Measurements from ENCODE around the gene TAS1R1.

The TAS1R1 gene

DNA sequence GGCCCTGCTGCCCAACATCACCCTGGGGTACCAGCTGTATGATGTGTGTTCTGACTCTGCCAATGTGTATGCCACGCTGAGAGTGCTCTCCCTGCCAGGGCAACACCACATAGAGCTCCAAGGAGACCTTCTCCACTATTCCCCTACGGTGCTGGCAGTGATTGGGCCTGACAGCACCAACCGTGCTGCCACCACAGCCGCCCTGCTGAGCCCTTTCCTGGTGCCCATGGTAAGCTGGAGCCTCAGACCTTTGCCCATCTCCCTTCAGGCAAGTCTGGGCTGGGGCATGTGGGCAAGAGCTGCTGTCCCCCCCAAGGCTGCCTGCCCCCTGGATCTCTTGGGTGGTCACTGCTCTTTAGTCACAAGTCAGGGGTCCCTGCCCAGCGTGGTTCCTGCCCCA lies 15.9 kb downstream of the TAS1R1 start:
- no peak for DNase-seq
- H3K4me3 ChIP-seq (ENCODE audit: insufficient read depth, low read depth, low read length, poor library complexity, severe bottlenecking), result no peak overlapping the region
- H3K27ac ChIP-seq (ENCODE audit: insufficient read depth, low read length, poor library complexity, severe bottlenecking), result no peak overlapping the region
- no peaks in the 10 kb centered on the region for H3K9me3 ChIP-seq (ENCODE audit: control insufficient read depth, low read length)
- no peaks in the 10 kb centered on the region for H3K27me3 ChIP-seq (replicated peaks; ENCODE audit: control insufficient read depth, insufficient read depth, low read length, poor library complexity, severe bottlenecking)
- no peaks in the 10 kb centered on the region for H3K4me1 ChIP-seq (ENCODE audit: control insufficient read depth, insufficient read depth, low read length, poor library complexity, severe bottlenecking)
- H3K36me3 ChIP-seq (ENCODE audit: control insufficient read depth, insufficient read depth, low read length), result no peaks in the 10 kb centered on the region

DNA sequence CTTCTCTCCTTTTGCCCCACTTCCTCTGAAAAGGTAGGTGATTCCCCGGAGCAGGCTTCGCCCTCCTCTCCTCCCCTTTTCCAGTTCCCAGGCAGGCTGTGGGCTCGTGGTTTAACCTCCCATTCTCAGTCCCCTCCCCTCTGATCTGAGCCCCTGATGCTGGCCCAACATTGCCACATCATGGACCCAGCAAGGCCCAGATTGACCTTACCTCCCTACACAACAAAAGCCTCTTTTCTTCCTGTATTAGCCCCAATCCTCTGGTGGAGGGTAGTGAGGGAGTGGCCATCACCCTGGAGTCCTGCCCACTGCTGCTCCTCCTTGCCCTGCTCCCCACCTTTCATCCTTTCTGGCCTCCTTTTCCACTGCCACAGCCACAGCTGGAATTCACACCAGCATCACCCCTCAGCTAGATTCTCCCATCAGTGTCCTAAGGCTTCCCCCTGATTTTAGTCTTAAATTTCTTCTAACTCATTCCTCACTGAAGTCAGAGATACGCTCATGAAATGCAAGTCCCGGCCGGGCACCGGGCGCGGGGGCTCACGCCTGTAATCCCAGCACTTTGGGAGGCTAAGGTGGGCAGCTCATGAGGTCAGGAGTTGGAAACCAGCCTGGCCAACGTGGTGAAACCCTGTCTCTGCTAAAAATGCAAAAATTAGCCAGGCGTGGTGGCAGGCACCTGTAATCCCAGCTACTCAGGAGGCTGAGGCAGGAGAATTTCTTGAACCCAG lies 17.7 kb downstream of the TAS1R1 start:
- Histone ChIP-seq H3K4me1 (ENCODE audit: control insufficient read depth, insufficient read depth, low read length, poor library complexity, severe bottlenecking) (no peaks in the 10 kb centered on the region), H3K27ac (ENCODE audit: insufficient read depth, low read length, poor library complexity, severe bottlenecking) (no peak overlapping the region), H3K9me3 (ENCODE audit: control insufficient read depth, low read length) (no peaks in the 10 kb centered on the region), H3K36me3 (ENCODE audit: control insufficient read depth, insufficient read depth, low read length) (no peaks in the 10 kb centered on the region), H3K4me3 (ENCODE audit: insufficient read depth, low read depth, low read length, poor library complexity, severe bottlenecking) (no peak overlapping the region), H3K27me3 (replicated peaks; ENCODE audit: control insufficient read depth, insufficient read depth, low read length, poor library complexity, severe bottlenecking) (no peaks in the 10 kb centered on the region)
- no peak for DNase-seq

DNA sequence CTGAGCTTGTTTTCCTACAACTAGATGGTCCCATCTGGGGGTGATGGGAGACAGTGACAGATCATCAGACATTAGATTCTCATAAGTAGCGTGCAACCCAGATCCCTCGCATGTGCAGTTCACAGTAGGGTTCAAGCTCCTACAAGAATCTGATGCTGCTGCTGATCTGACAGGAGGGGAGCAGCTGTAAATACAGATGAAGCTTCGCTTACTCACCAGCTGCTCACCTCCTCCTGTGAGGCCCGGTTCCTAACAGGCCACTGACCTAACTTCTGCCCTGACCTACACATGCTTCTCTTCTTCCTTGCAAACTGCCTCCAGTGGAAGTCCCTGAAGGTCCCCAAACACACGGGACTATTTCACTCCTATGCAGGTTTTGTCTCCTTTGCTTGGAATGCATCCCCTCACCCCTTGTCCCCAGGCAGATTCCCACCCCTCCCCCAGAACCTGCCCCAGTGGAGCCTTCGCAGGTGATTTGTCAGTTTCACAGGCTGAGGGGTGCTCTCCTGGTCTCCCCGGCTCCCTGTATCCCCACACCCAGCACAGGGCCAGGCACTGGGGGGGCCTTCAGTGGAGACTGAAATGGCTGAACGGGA lies 19.0 kb downstream of the TAS1R1 start:
- no peak overlapping the region for H3K27ac ChIP-seq (ENCODE audit: insufficient read depth, low read length, poor library complexity, severe bottlenecking)
- no peak for DNase-seq
- H3K4me3 ChIP-seq (ENCODE audit: insufficient read depth, low read depth, low read length, poor library complexity, severe bottlenecking), result no peak overlapping the region
- H3K9me3 ChIP-seq (ENCODE audit: control insufficient read depth, low read length), result no peaks in the 10 kb centered on the region
- H3K4me1 ChIP-seq (ENCODE audit: control insufficient read depth, insufficient read depth, low read length, poor library complexity, severe bottlenecking), result peaks cover under 1% of the 10 kb centered on the region
- H3K27me3 ChIP-seq (replicated peaks; ENCODE audit: control insufficient read depth, insufficient read depth, low read length, poor library complexity, severe bottlenecking), result no peaks in the 10 kb centered on the region
- H3K36me3 ChIP-seq (ENCODE audit: control insufficient read depth, insufficient read depth, low read length), result no peaks in the 10 kb centered on the region

DNA sequence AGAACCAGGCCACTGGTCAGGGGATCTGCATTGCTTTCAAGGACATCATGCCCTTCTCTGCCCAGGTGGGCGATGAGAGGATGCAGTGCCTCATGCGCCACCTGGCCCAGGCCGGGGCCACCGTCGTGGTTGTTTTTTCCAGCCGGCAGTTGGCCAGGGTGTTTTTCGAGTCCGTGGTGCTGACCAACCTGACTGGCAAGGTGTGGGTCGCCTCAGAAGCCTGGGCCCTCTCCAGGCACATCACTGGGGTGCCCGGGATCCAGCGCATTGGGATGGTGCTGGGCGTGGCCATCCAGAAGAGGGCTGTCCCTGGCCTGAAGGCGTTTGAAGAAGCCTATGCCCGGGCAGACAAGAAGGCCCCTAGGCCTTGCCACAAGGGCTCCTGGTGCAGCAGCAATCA lies 19.7 kb downstream of the TAS1R1 start:
- Histone ChIP-seq H3K4me3 (ENCODE audit: insufficient read depth, low read depth, low read length, poor library complexity, severe bottlenecking) (no peak overlapping the region), H3K27me3 (replicated peaks; ENCODE audit: control insufficient read depth, insufficient read depth, low read length, poor library complexity, severe bottlenecking) (no peaks in the 10 kb centered on the region), H3K9me3 (ENCODE audit: control insufficient read depth, low read length) (no peaks in the 10 kb centered on the region), H3K4me1 (ENCODE audit: control insufficient read depth, insufficient read depth, low read length, poor library complexity, severe bottlenecking) (peaks cover 6% of the 10 kb centered on the region), H3K36me3 (ENCODE audit: control insufficient read depth, insufficient read depth, low read length) (no peaks in the 10 kb centered on the region), H3K27ac (ENCODE audit: insufficient read depth, low read length, poor library complexity, severe bottlenecking) (no peak overlapping the region)
- DNase-seq, result no peak

DNA sequence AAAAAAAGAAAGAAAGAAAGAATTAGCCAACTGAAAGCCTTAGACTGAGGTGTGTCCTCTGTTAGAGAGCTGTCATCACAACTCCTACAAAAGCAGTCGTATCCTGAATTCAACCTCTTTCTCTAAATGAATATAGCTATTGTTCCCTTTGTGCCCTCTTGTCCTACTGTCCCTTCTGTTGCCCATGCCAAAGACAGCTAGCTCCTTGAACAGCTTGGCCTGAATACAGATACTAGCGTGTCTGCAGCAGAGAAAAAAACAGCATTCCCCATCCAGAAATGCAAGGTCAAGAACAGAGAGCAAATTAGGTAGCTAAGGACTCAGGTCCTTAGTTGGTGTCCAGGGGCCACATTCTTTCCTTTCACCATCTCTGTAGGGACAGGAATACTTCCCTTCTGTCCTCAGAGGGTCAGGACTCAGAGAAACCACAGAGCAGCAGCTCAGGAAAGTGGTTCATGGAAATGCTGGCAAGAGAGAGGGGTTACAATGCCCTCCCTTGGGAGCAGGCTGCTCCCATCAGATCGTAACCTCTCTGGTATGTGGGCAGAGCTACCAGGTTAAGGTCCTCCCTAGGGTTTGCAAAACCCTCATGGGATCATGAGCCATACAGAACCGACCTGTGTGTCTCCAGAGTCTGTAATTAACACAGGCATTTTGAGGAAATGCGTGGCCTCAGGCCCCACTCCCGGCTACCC lies 22.9 kb downstream of the TAS1R1 start:
- no peaks in the 10 kb centered on the region for H3K36me3 ChIP-seq (ENCODE audit: control insufficient read depth, insufficient read depth, low read length)
- no peak for DNase-seq
- no peak overlapping the region for H3K27ac ChIP-seq (ENCODE audit: insufficient read depth, low read length, poor library complexity, severe bottlenecking)
- H3K9me3 ChIP-seq (ENCODE audit: control insufficient read depth, low read length), result no peaks in the 10 kb centered on the region
- no peaks in the 10 kb centered on the region for H3K27me3 ChIP-seq (replicated peaks; ENCODE audit: control insufficient read depth, insufficient read depth, low read length, poor library complexity, severe bottlenecking)
- no peak overlapping the region for H3K4me3 ChIP-seq (ENCODE audit: insufficient read depth, low read depth, low read length, poor library complexity, severe bottlenecking)
- H3K4me1 ChIP-seq (ENCODE audit: control insufficient read depth, insufficient read depth, low read length, poor library complexity, severe bottlenecking), result peaks cover 21% of the 10 kb centered on the region

DNA sequence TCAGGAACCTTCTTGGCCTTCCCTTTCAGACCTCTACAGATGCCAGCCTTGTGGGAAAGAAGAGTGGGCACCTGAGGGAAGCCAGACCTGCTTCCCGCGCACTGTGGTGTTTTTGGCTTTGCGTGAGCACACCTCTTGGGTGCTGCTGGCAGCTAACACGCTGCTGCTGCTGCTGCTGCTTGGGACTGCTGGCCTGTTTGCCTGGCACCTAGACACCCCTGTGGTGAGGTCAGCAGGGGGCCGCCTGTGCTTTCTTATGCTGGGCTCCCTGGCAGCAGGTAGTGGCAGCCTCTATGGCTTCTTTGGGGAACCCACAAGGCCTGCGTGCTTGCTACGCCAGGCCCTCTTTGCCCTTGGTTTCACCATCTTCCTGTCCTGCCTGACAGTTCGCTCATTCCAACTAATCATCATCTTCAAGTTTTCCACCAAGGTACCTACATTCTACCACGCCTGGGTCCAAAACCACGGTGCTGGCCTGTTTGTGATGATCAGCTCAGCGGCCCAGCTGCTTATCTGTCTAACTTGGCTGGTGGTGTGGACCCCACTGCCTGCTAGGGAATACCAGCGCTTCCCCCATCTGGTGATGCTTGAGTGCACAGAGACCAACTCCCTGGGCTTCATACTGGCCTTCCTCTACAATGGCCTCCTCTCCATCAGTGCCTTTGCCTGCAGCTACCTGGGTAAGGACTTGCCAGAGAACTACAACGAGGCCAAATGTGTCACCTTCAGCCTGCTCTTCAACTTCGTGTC lies 23.7 kb downstream of the TAS1R1 start:
- Histone ChIP-seq H3K27me3 (replicated peaks; ENCODE audit: control insufficient read depth, insufficient read depth, low read length, poor library complexity, severe bottlenecking) (no peaks in the 10 kb centered on the region), H3K4me3 (ENCODE audit: insufficient read depth, low read depth, low read length, poor library complexity, severe bottlenecking) (no peak overlapping the region), H3K27ac (ENCODE audit: insufficient read depth, low read length, poor library complexity, severe bottlenecking) (peak overlapping the region; percentile 87), H3K9me3 (ENCODE audit: control insufficient read depth, low read length) (no peaks in the 10 kb centered on the region), H3K36me3 (ENCODE audit: control insufficient read depth, insufficient read depth, low read length) (no peaks in the 10 kb centered on the region), H3K4me1 (ENCODE audit: control insufficient read depth, insufficient read depth, low read length, poor library complexity, severe bottlenecking) (peaks cover 21% of the 10 kb centered on the region)
- no peak for DNase-seq

DNA sequence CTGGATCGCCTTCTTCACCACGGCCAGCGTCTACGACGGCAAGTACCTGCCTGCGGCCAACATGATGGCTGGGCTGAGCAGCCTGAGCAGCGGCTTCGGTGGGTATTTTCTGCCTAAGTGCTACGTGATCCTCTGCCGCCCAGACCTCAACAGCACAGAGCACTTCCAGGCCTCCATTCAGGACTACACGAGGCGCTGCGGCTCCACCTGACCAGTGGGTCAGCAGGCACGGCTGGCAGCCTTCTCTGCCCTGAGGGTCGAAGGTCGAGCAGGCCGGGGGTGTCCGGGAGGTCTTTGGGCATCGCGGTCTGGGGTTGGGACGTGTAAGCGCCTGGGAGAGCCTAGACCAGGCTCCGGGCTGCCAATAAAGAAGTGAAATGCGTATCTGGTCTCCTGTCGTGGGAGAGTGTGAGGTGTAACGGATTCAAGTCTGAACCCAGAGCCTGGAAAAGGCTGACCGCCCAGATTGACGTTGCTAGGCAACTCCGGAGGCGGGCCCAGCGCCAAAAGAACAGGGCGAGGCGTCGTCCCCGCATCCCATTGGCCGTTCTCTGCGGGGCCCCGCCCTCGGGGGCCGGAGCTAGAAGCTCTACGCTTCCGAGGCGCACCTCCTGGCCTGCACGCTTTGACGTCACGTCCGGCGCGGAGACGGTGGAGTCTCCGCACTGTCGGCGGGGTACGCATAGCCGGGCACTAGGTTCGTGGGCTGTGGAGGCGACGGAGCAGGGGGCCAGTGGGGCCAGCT lies 24.4 kb downstream of the TAS1R1 start, which contains the start of gene ZBTB48:
ZBTB48 (plus strand) TSS at position 621 of the 745 bp plus-strand sequence. CDS start 616 bp downstream, outside the sequence.
- no peaks in the 10 kb centered on the region for H3K27me3 ChIP-seq (replicated peaks; ENCODE audit: control insufficient read depth, insufficient read depth, low read length, poor library complexity, severe bottlenecking)
- no peaks in the 10 kb centered on the region for H3K9me3 ChIP-seq (ENCODE audit: control insufficient read depth, low read length)
- peaks cover 21% of the 10 kb centered on the region for H3K4me1 ChIP-seq (ENCODE audit: control insufficient read depth, insufficient read depth, low read length, poor library complexity, severe bottlenecking)
- H3K27ac ChIP-seq (ENCODE audit: insufficient read depth, low read length, poor library complexity, severe bottlenecking), result peak within 1 kb of the TSS; percentile 87
- H3K36me3 ChIP-seq (ENCODE audit: control insufficient read depth, insufficient read depth, low read length), result no peaks in the 10 kb centered on the region
- peak within 1 kb of the TSS; percentile 91 for H3K4me3 ChIP-seq (ENCODE audit: insufficient read depth, low read depth, low read length, poor library complexity, severe bottlenecking)
- peak; percentile 92 to 96 (median 94) for DNase-seq

DNA sequence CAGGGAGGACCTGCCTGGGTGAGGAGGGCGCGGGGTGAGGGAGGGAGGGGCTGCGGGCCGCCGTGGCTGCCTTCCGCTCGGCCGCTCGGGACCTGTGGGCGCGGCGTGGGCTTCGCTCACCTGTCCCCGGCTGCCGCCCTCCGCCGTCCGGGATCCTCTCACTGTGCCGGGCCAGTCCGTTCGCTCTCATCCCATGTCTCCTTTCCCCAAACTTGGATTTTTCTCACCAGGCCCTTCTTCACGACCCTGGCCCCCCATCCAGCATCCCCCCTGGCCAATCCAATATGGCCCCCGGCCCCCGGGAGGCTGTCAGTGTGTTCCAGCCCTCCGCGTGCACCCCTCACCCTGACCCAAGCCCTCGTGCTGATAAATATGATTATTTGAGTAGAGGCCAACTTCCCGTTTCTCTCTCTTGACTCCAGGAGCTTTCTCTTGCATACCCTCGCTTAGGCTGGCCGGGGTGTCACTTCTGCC lies 25.0 kb downstream of the TAS1R1 start:
- Histone ChIP-seq H3K4me1 (ENCODE audit: control insufficient read depth, insufficient read depth, low read length, poor library complexity, severe bottlenecking) (peaks cover 21% of the 10 kb centered on the region), H3K36me3 (ENCODE audit: control insufficient read depth, insufficient read depth, low read length) (no peaks in the 10 kb centered on the region), H3K9me3 (ENCODE audit: control insufficient read depth, low read length) (no peaks in the 10 kb centered on the region), H3K27ac (ENCODE audit: insufficient read depth, low read length, poor library complexity, severe bottlenecking) (peak overlapping the region; percentile 87), H3K4me3 (ENCODE audit: insufficient read depth, low read depth, low read length, poor library complexity, severe bottlenecking) (peak overlapping the region; percentile 91), H3K27me3 (replicated peaks; ENCODE audit: control insufficient read depth, insufficient read depth, low read length, poor library complexity, severe bottlenecking) (no peaks in the 10 kb centered on the region)
- no peak for DNase-seq

DNA sequence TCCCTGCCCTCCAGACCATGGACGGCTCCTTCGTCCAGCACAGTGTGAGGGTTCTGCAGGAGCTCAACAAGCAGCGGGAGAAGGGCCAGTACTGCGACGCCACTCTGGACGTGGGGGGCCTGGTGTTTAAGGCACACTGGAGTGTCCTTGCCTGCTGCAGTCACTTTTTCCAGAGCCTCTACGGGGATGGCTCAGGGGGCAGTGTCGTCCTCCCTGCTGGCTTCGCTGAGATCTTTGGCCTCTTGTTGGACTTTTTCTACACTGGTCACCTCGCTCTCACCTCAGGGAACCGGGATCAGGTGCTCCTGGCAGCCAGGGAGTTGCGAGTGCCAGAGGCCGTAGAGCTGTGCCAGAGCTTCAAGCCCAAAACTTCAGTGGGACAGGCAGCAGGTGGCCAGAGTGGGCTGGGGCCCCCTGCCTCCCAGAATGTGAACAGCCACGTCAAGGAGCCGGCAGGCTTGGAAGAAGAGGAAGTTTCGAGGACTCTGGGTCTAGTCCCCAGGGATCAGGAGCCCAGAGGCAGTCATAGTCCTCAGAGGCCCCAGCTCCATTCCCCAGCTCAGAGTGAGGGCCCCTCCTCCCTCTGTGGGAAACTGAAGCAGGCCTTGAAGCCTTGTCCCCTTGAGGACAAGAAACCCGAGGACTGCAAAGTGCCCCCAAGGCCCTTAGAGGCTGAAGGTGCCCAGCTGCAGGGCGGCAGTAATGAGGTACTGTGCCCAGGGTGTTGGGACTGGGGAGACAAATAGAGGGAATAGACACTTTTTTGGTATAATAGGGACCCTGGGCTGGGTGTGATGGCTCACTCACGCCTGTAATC lies 25.7 kb downstream of the TAS1R1 start:
- no peak for DNase-seq
- Histone ChIP-seq H3K27ac (ENCODE audit: insufficient read depth, low read length, poor library complexity, severe bottlenecking) (peak overlapping the region; percentile 87), H3K4me1 (ENCODE audit: control insufficient read depth, insufficient read depth, low read length, poor library complexity, severe bottlenecking) (peaks cover 21% of the 10 kb centered on the region), H3K36me3 (ENCODE audit: control insufficient read depth, insufficient read depth, low read length) (no peaks in the 10 kb centered on the region), H3K27me3 (replicated peaks; ENCODE audit: control insufficient read depth, insufficient read depth, low read length, poor library complexity, severe bottlenecking) (no peaks in the 10 kb centered on the region), H3K4me3 (ENCODE audit: insufficient read depth, low read depth, low read length, poor library complexity, severe bottlenecking) (peak overlapping the region; percentile 91), H3K9me3 (ENCODE audit: control insufficient read depth, low read length) (no peaks in the 10 kb centered on the region)
